ENCODE measurements around the gene GEMIN5.
"Not testable (repeated sequence)": the region's sequence is repeated elsewhere in the genome, so short reads cannot be mapped to it uniquely, and the experiment has no call there.

Gene GEMIN5

DNA sequence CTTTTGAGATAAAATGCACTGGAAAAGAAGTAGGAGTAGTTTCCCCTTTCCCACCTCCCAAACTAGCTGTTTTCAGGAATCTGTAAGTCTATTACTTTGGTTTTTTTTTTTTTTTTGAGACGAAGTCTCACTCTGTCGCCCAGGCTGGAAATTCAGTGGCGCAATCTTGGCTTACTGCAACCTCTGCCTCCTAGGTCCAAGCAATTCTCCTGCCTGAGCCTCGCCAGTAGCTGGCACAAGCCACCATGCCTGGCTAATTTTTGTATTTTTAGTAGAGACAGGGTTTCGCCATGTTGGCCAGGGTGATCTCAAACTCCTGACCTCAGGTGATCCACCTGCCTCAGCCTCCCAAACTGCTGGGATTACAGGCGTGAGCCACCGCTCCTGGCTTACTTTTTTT lies 32.4 kb downstream of the GEMIN5 start:
- H3K9me3 Mint-ChIP-seq, H3K4me1 Mint-ChIP-seq, ATAC-seq, H3K4me3 Mint-ChIP-seq, H3K27me3 Mint-ChIP-seq, H3K27ac Mint-ChIP-seq: not testable (repeated sequence)
- H3K36me3 Mint-ChIP-seq = peaks cover 73% of the 10 kb centered on the region

GRCh38 chr5:154901913-154902312 lies 36.1 kb downstream of the GEMIN5 start:
- H3K4me3 Mint-ChIP-seq = no peak overlapping the region
- H3K36me3 Mint-ChIP-seq = peaks cover 69% of the 10 kb centered on the region
- no peak overlapping the region for H3K27ac Mint-ChIP-seq
- no peaks in the 10 kb centered on the region for H3K27me3 Mint-ChIP-seq
- no peaks in the 10 kb centered on the region for H3K9me3 Mint-ChIP-seq
- H3K4me1 Mint-ChIP-seq = no peaks in the 10 kb centered on the region
- no peak for ATAC-seq

DNA sequence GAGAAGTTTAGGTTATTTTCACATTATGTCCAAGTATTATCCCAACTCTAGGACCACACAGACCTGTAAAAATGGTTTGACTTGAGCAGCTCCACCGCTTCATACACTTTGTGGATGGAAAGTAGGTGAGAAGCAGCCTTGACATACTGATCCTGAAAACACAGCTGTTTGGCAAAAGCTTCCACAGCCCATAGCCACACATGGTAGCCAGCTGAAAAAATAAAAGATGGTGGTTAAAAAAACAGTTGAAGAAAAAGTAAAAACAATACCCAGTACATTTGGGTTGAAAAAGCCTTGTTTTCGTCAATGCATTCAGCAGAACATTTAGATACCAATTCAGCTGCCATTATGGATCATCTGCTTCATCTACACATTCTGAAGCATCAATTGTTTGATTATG lies 36.7 kb downstream of the GEMIN5 start:
- Mint-ChIP-seq H3K4me1 (no peaks in the 10 kb centered on the region), H3K27me3 (no peaks in the 10 kb centered on the region), H3K27ac (no peak overlapping the region), H3K4me3 (no peak overlapping the region), H3K9me3 (no peaks in the 10 kb centered on the region), H3K36me3 (peaks cover 66% of the 10 kb centered on the region)
- ATAC-seq = no peak

DNA sequence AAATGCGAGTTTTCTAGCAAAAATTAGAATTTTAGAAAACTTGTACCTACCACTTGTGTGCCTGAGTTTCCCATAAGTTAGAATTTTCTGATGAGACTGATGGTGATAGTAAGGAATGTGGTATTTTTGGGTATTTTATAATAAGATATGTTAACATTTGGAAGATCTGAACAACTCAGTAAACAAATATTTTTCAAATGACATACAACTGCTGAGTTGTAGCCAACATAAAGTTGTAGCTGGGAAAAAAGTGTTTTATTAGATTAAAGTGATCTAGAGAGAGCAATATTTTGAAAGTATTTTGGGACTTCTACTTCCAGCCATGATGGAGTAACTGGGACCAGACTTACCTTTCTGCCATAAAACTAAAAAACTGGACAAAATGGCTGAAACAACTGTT lies 37.9 kb downstream of the GEMIN5 start:
- Mint-ChIP-seq H3K4me1 (no peaks in the 10 kb centered on the region), H3K9me3 (no peaks in the 10 kb centered on the region), H3K4me3 (no peak overlapping the region), H3K36me3 (peaks cover 67% of the 10 kb centered on the region), H3K27ac (no peak overlapping the region), H3K27me3 (no peaks in the 10 kb centered on the region)
- ATAC-seq = no peak

- Mint-ChIP-seq H3K4me3 (no peak overlapping the region), H3K36me3 (peaks cover 64% of the 10 kb centered on the region), H3K4me1 (no peaks in the 10 kb centered on the region), H3K27me3 (no peaks in the 10 kb centered on the region), H3K27ac (no peak overlapping the region), H3K9me3 (no peaks in the 10 kb centered on the region)
- no peak for ATAC-seq
Observed at GRCh38 chr5:154899151-154899816, 38.7 kb downstream of the GEMIN5 start.

DNA sequence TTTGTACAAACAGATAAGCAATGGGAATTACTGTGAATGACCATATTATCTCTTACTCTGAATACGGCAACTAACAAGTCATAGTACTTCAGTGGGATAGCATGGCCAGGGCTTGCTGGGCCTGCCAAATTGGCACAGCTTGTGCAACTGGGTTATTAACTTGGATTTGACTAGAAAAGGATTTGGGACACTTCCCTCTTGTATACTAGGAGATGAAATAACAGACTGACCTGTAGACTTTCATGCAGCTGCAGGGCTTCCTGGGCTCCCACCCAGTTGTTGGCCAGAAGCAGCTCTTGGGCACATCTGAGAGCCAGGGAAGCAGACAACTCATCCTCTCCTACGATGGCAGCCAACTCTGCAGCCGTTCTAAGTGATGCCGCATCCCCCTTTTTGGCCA lies 39.8 kb downstream of the GEMIN5 start:
- peaks cover 63% of the 10 kb centered on the region for H3K36me3 Mint-ChIP-seq
- H3K27me3 Mint-ChIP-seq = no peaks in the 10 kb centered on the region
- ATAC-seq = no peak
- H3K9me3 Mint-ChIP-seq = no peaks in the 10 kb centered on the region
- no peaks in the 10 kb centered on the region for H3K4me1 Mint-ChIP-seq
- no peak overlapping the region for H3K27ac Mint-ChIP-seq
- H3K4me3 Mint-ChIP-seq = no peak overlapping the region

GRCh38 chr5:154896562-154897165 lies 41.3 kb downstream of the GEMIN5 start:
- H3K4me3 Mint-ChIP-seq = no peak overlapping the region

DNA sequence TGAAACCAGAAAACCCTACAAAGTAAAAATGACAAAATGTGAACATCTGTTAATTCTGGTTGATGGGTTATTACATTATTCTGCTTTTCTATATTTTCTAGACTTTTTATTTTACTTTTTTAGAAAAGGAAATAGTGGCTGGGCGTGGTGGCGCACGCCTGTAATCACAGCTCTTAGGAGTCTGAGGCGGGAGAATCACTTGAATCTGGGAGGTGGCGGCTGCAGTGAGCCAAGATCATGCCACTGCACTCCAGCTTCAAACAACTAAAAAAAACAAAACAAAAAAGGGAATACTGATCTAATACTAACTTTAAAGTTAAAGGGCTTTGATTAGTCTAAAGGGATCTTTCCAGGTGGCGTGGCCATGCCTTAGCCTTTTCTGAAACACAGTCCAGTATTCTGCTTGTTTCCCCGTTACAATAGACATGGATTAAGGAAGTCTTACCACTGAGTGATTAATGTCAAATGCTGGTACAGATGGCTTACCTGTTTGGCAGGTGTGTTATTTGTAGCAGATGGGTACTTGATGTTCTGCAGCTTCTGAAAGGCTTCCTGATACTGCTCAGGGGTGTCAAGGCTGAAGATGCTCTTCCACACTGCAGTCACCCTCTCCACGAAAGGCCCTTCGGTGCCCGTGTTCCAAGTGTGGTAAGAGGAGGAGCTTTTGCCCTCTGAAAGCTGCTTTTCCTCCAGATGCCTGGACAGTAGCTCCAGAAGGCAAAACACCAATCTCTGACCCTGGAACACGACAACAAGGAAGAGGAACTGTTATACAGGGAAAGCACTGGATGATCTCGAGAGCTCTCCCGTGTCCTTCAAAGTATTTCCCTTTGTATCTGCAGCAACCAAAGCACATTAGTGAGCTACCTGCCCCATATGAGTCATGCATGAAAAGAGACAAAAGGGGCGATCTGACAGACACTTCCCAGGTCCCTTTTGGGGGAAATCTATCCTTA lies 42.1 kb downstream of the GEMIN5 start:
- no peak overlapping the region for H3K4me3 Mint-ChIP-seq
- H3K4me1 Mint-ChIP-seq = no peaks in the 10 kb centered on the region
- no peak overlapping the region for H3K27ac Mint-ChIP-seq
- no peaks in the 10 kb centered on the region for H3K27me3 Mint-ChIP-seq
- ATAC-seq = no peak
- no peaks in the 10 kb centered on the region for H3K9me3 Mint-ChIP-seq
- H3K36me3 Mint-ChIP-seq = peaks cover 74% of the 10 kb centered on the region

More at GRCh38 chr5:154896562-154897165, 41.3 kb downstream of the GEMIN5 start:
- no peak overlapping the region for H3K27ac Mint-ChIP-seq
- no peak for ATAC-seq
- H3K27me3 Mint-ChIP-seq = no peaks in the 10 kb centered on the region
- no peaks in the 10 kb centered on the region for H3K9me3 Mint-ChIP-seq
- H3K4me1 Mint-ChIP-seq = no peaks in the 10 kb centered on the region
- peaks cover 66% of the 10 kb centered on the region for H3K36me3 Mint-ChIP-seq

DNA sequence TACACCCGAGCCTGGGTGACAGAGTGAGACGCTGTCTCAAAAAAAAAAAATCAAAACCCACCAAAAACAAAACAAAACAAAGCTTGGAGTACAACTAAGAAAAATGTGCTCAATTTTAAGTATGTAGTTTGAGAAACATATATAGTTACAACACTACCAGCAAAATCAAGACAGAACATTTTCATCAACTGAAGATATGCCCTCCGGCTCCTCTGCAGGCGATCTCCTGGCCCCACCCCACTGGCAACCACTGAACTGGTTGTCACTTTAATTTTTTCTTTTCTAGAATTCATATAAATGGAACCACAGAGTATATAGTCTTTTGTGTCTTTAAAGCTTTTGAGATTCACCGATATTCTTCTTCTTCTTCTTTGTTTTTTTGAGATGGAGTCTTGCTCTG lies 44.6 kb downstream of the GEMIN5 start:
- Mint-ChIP-seq H3K36me3 (peaks cover 80% of the 10 kb centered on the region), H3K9me3 (no peaks in the 10 kb centered on the region), H3K27ac (no peak overlapping the region)

GRCh38 chr5:154892369-154892771 lies 45.6 kb downstream of the GEMIN5 start:
- no peaks in the 10 kb centered on the region for H3K27me3 Mint-ChIP-seq
- no peak overlapping the region for H3K27ac Mint-ChIP-seq
- H3K4me1 Mint-ChIP-seq = no peaks in the 10 kb centered on the region
- H3K9me3 Mint-ChIP-seq = peaks cover 2% of the 10 kb centered on the region
- H3K4me3 Mint-ChIP-seq = no peak overlapping the region
- no peak for ATAC-seq
- H3K36me3 Mint-ChIP-seq = peaks cover 83% of the 10 kb centered on the region

More for the DNA sequence above, 44.6 kb downstream of the GEMIN5 start:
- no peak overlapping the region for H3K4me3 Mint-ChIP-seq
- no peaks in the 10 kb centered on the region for H3K4me1 Mint-ChIP-seq
- H3K27me3 Mint-ChIP-seq = no peaks in the 10 kb centered on the region
- ATAC-seq = no peak

DNA sequence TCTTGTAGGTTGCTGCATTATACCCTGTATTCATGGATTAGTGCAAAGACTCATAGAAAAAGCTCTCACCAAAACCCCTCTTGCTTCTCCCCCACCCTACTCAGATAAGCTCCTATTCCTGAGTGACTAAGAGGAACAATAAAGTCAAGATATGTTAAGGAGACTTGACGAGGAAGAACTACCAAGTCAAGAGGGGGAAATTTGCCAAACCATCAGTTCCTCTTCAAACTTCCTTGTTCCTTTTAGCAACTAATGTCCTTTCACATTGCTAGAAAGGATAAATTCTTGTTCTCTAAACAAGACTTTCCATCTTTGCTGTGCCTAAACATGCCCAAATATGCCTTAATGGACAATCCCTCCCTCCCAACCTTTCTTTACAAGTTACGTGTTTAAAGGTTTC lies 52.6 kb downstream of the GEMIN5 start:
- H3K4me1 Mint-ChIP-seq = no peaks in the 10 kb centered on the region
- no peak overlapping the region for H3K4me3 Mint-ChIP-seq
- H3K27ac Mint-ChIP-seq = no peak overlapping the region
- H3K36me3 Mint-ChIP-seq = peaks cover 95% of the 10 kb centered on the region
- ATAC-seq = no peak
- no peaks in the 10 kb centered on the region for H3K27me3 Mint-ChIP-seq
- H3K9me3 Mint-ChIP-seq = peaks cover 27% of the 10 kb centered on the region

GRCh38 chr5:154884424-154884823 lies 53.6 kb downstream of the GEMIN5 start:
- H3K4me1 Mint-ChIP-seq = no peaks in the 10 kb centered on the region
- no peak for ATAC-seq
- peaks cover 30% of the 10 kb centered on the region for H3K9me3 Mint-ChIP-seq
- H3K4me3 Mint-ChIP-seq = no peak overlapping the region
- H3K36me3 Mint-ChIP-seq = peaks cover 98% of the 10 kb centered on the region
- no peak overlapping the region for H3K27ac Mint-ChIP-seq
- H3K27me3 Mint-ChIP-seq = no peaks in the 10 kb centered on the region

- Mint-ChIP-seq H3K27me3 (no peaks in the 10 kb centered on the region), H3K27ac (no peak overlapping the region), H3K9me3 (peaks cover 33% of the 10 kb centered on the region), H3K36me3 (peaks cover 97% of the 10 kb centered on the region), H3K4me1 (no peaks in the 10 kb centered on the region), H3K4me3 (no peak overlapping the region)
- no peak for ATAC-seq
Observed at GRCh38 chr5:154881986-154882385, 56.0 kb downstream of the GEMIN5 start.

- H3K27me3 Mint-ChIP-seq = no peaks in the 10 kb centered on the region
- H3K27ac Mint-ChIP-seq = no peak overlapping the region
- H3K36me3 Mint-ChIP-seq = peaks cover 93% of the 10 kb centered on the region
- H3K4me1 Mint-ChIP-seq = no peaks in the 10 kb centered on the region
- peaks cover 19% of the 10 kb centered on the region for H3K9me3 Mint-ChIP-seq
- no peak overlapping the region for H3K4me3 Mint-ChIP-seq
- ATAC-seq = no peak
Observed at GRCh38 chr5:154878642-154879335, 59.2 kb downstream of the GEMIN5 start.

DNA sequence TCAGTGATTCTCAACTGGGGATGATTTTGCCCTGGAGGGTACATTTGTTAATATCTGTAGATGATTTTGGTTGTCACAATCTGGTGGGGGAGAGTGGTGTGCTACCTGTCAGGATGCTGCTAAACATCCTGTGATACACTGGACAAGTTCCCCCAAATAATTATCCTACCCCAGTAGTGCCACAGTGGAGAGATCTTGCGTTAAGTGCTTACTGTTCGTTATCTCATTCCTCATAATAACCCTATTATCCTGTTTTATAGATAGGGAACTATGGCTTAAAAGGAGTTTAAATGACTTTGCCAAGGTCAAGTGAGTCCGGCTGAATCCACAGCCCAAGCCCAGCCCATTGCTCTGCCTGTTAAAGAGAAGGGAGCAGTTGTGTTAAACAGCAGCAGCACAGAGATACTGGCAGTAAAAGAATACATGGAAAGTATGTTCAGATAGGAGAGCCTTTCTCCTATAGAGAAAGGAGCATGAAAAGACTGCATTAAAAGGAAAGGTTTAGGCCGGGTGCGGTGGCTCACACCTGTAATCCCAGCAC lies 64.2 kb downstream of the GEMIN5 start:
- no peaks in the 10 kb centered on the region for H3K4me1 Mint-ChIP-seq
- peaks cover 3% of the 10 kb centered on the region for H3K9me3 Mint-ChIP-seq
- no peaks in the 10 kb centered on the region for H3K27me3 Mint-ChIP-seq
- no peak overlapping the region for H3K27ac Mint-ChIP-seq
- no peak overlapping the region for H3K4me3 Mint-ChIP-seq
- no peak for ATAC-seq
- peaks cover 67% of the 10 kb centered on the region for H3K36me3 Mint-ChIP-seq

All from stimulated activated memory B cell treated with anti-CD40 and anti-IgM and Interleukin-4, amounts not matched to agents 10 μg/mL and 1 μg/mL and 100 μg/mL, for 72 hours (primary cell).